Measurements from ENCODE around the gene RPS6KA3. TPM values are rescaled to one million over a fixed set of nuclear protein-coding genes. Genes with fewer than 3 reads are reported as not detected.

Gene RPS6KA3
- total and polyA plus RNA-seq, 2 donors, result 20.9 to 41.4 TPM

GRCh38 chrX:20151689-20152088 lies 115.0 kb downstream of the RPS6KA3 start:
- DNase-seq (ENCODE audit: low read depth in 6 of 9, low spot score in 9 of 9), result no peak
- no peaks in the 10 kb centered on the region for H3K4me1 ChIP-seq (ENCODE audit: control insufficient read depth in 2 of 2, insufficient read depth in 2 of 2, low read length in 2 of 2)
- no peak overlapping the region for H3K4me3 ChIP-seq (ENCODE audit: low read length in 2 of 2)
- 94% methylated on average over 3 of the region's 3 CpGs for WGBS
- H3K9me3 ChIP-seq (ENCODE audit: control insufficient read depth in 2 of 2, insufficient read depth in 1 of 2, low read length in 1 of 2), result no peaks in the 10 kb centered on the region
- H3K27ac ChIP-seq (ENCODE audit: low read depth in 1 of 2, low read length in 1 of 2), result no peak overlapping the region
- H3K27me3 ChIP-seq (ENCODE audit: control insufficient read depth in 2 of 2, insufficient read depth in 1 of 2, low read length in 1 of 2), result no peaks in the 10 kb centered on the region
- peaks cover 4 to 26% of the 10 kb centered on the region in 2 donors for H3K36me3 ChIP-seq (ENCODE audit: control insufficient read depth in 2 of 2, insufficient read depth in 2 of 2, low read length in 1 of 2)

- WGBS, result 98% methylated on average over 2 of the region's 2 CpGs
- DNase-seq (ENCODE audit: low read depth in 6 of 9, low spot score in 9 of 9), result no peak
- no peaks in the 10 kb centered on the region for H3K4me1 ChIP-seq (ENCODE audit: control insufficient read depth in 2 of 2, insufficient read depth in 2 of 2, low read length in 2 of 2)
- no peak overlapping the region for H3K4me3 ChIP-seq (ENCODE audit: low read length in 2 of 2)
- no peak overlapping the region for H3K27ac ChIP-seq (ENCODE audit: low read depth in 1 of 2, low read length in 1 of 2)
- H3K36me3 ChIP-seq (ENCODE audit: control insufficient read depth in 2 of 2, insufficient read depth in 2 of 2, low read length in 1 of 2), result peaks cover 4 to 12% of the 10 kb centered on the region in 2 donors
- no peaks in the 10 kb centered on the region for H3K27me3 ChIP-seq (ENCODE audit: control insufficient read depth in 2 of 2, insufficient read depth in 1 of 2, low read length in 1 of 2)
- H3K9me3 ChIP-seq (ENCODE audit: control insufficient read depth in 2 of 2, insufficient read depth in 1 of 2, low read length in 1 of 2), result no peaks in the 10 kb centered on the region
Measured at GRCh38 chrX:20149326-20149725, 117.4 kb downstream of the RPS6KA3 start.

- Histone ChIP-seq H3K27ac (ENCODE audit: low read depth in 1 of 2, low read length in 1 of 2) (no peak overlapping the region), H3K9me3 (ENCODE audit: control insufficient read depth in 2 of 2, insufficient read depth in 1 of 2, low read length in 1 of 2) (no peaks in the 10 kb centered on the region), H3K36me3 (ENCODE audit: control insufficient read depth in 2 of 2, insufficient read depth in 2 of 2, low read length in 1 of 2) (peaks cover 4 to 6% of the 10 kb centered on the region in 2 donors), H3K4me1 (ENCODE audit: control insufficient read depth in 2 of 2, insufficient read depth in 2 of 2, low read length in 2 of 2) (no peaks in the 10 kb centered on the region), H3K27me3 (ENCODE audit: control insufficient read depth in 2 of 2, insufficient read depth in 1 of 2, low read length in 1 of 2) (no peaks in the 10 kb centered on the region), H3K4me3 (ENCODE audit: low read length in 2 of 2) (no peak overlapping the region)
- no peak for DNase-seq (ENCODE audit: low read depth in 6 of 9, low spot score in 9 of 9)
- WGBS, result 100% methylated on average over 1 of the region's 1 CpG
Measured at GRCh38 chrX:20147561-20147960, 119.1 kb downstream of the RPS6KA3 start.

- H3K9me3 ChIP-seq (ENCODE audit: control insufficient read depth in 2 of 2, insufficient read depth in 1 of 2, low read length in 1 of 2), result no peaks in the 10 kb centered on the region
- H3K27me3 ChIP-seq (ENCODE audit: control insufficient read depth in 2 of 2, insufficient read depth in 1 of 2, low read length in 1 of 2), result no peaks in the 10 kb centered on the region
- peaks cover 0 to 4% of the 10 kb centered on the region in 2 donors for H3K4me1 ChIP-seq (ENCODE audit: control insufficient read depth in 2 of 2, insufficient read depth in 2 of 2, low read length in 2 of 2)
- no peak for DNase-seq (ENCODE audit: low read depth in 6 of 9, low spot score in 9 of 9)
- H3K4me3 ChIP-seq (ENCODE audit: low read length in 2 of 2), result no peak overlapping the region
- no peak overlapping the region for H3K27ac ChIP-seq (ENCODE audit: low read depth in 1 of 2, low read length in 1 of 2)
- WGBS, result 81% methylated on average over 3 of the region's 3 CpGs
- no peaks in the 10 kb centered on the region for H3K36me3 ChIP-seq (ENCODE audit: control insufficient read depth in 2 of 2, insufficient read depth in 2 of 2, low read length in 1 of 2)
Measured at GRCh38 chrX:20144491-20144890, 122.2 kb downstream of the RPS6KA3 start.

GRCh38 chrX:20143561-20143960 lies 123.1 kb downstream of the RPS6KA3 start:
- Histone ChIP-seq H3K27me3 (ENCODE audit: control insufficient read depth in 2 of 2, insufficient read depth in 1 of 2, low read length in 1 of 2) (no peaks in the 10 kb centered on the region), H3K4me1 (ENCODE audit: control insufficient read depth in 2 of 2, insufficient read depth in 2 of 2, low read length in 2 of 2) (peaks cover 0 to 7% of the 10 kb centered on the region in 2 donors), H3K9me3 (ENCODE audit: control insufficient read depth in 2 of 2, insufficient read depth in 1 of 2, low read length in 1 of 2) (no peaks in the 10 kb centered on the region), H3K4me3 (ENCODE audit: low read length in 2 of 2) (no peak overlapping the region), H3K27ac (ENCODE audit: low read depth in 1 of 2, low read length in 1 of 2) (no peak overlapping the region), H3K36me3 (ENCODE audit: control insufficient read depth in 2 of 2, insufficient read depth in 2 of 2, low read length in 1 of 2) (no peaks in the 10 kb centered on the region)
- DNase-seq (ENCODE audit: low read depth in 6 of 9, low spot score in 9 of 9), result no peak
- WGBS, result 97% methylated on average over 2 of the region's 2 CpGs

GRCh38 chrX:20143111-20143510 lies 123.6 kb downstream of the RPS6KA3 start:
- no peak overlapping the region for H3K27ac ChIP-seq (ENCODE audit: low read depth in 1 of 2, low read length in 1 of 2)
- DNase-seq (ENCODE audit: low read depth in 6 of 9, low spot score in 9 of 9), result no peak
- H3K4me1 ChIP-seq (ENCODE audit: control insufficient read depth in 2 of 2, insufficient read depth in 2 of 2, low read length in 2 of 2), result peaks cover 0 to 7% of the 10 kb centered on the region in 2 donors
- H3K9me3 ChIP-seq (ENCODE audit: control insufficient read depth in 2 of 2, insufficient read depth in 1 of 2, low read length in 1 of 2), result no peaks in the 10 kb centered on the region
- peaks cover 0 to 3% of the 10 kb centered on the region in 2 donors for H3K36me3 ChIP-seq (ENCODE audit: control insufficient read depth in 2 of 2, insufficient read depth in 2 of 2, low read length in 1 of 2)
- no peaks in the 10 kb centered on the region for H3K27me3 ChIP-seq (ENCODE audit: control insufficient read depth in 2 of 2, insufficient read depth in 1 of 2, low read length in 1 of 2)
- H3K4me3 ChIP-seq (ENCODE audit: low read length in 2 of 2), result no peak overlapping the region
- 95% methylated on average over 6 of the region's 6 CpGs for WGBS

GRCh38 chrX:20141281-20142220 lies 125.2 kb downstream of the RPS6KA3 start, which contains the start of gene EIF1AX:
TSS of gene EIF1AX (minus strand) at chrX:20141838. CDS start at chrX:20141640, 198 bp downstream.
- H3K4me1 ChIP-seq (ENCODE audit: control insufficient read depth in 2 of 2, insufficient read depth in 2 of 2, low read length in 2 of 2), result peaks cover 0 to 7% of the 10 kb centered on the region in 2 donors
- H3K27ac ChIP-seq (ENCODE audit: low read depth in 1 of 2, low read length in 1 of 2), result peak within 1 kb of the TSS; percentile 74 to 89
- H3K9me3 ChIP-seq (ENCODE audit: control insufficient read depth in 2 of 2, insufficient read depth in 1 of 2, low read length in 1 of 2), result no peaks in the 10 kb centered on the region
- WGBS, result 4% methylated on average over 71 of the region's 82 CpGs
- no peaks in the 10 kb centered on the region for H3K27me3 ChIP-seq (ENCODE audit: control insufficient read depth in 2 of 2, insufficient read depth in 1 of 2, low read length in 1 of 2)
- DNase-seq (ENCODE audit: low read depth in 6 of 9, low spot score in 9 of 9), result peak; percentile 76 to 100 (median 94)
- H3K4me3 ChIP-seq (ENCODE audit: low read length in 2 of 2), result peak within 1 kb of the TSS; percentile 73 to 98
- peaks cover 2 to 13% of the 10 kb centered on the region in 2 donors for H3K36me3 ChIP-seq (ENCODE audit: control insufficient read depth in 2 of 2, insufficient read depth in 2 of 2, low read length in 1 of 2)

GRCh38 chrX:20140420-20140819 lies 126.3 kb downstream of the RPS6KA3 start:
- WGBS, result 2% methylated on average over 3 of the region's 3 CpGs
- Histone ChIP-seq H3K36me3 (ENCODE audit: control insufficient read depth in 2 of 2, insufficient read depth in 2 of 2, low read length in 1 of 2) (peaks cover 3 to 22% of the 10 kb centered on the region in 2 donors), H3K9me3 (ENCODE audit: control insufficient read depth in 2 of 2, insufficient read depth in 1 of 2, low read length in 1 of 2) (no peaks in the 10 kb centered on the region)

GRCh38 chrX:20139966-20140365 lies 126.7 kb downstream of the RPS6KA3 start:
- no peaks in the 10 kb centered on the region for H3K27me3 ChIP-seq (ENCODE audit: control insufficient read depth in 2 of 2, insufficient read depth in 1 of 2, low read length in 1 of 2)
- H3K27ac ChIP-seq (ENCODE audit: low read depth in 1 of 2, low read length in 1 of 2), result no peak overlapping the region
- no peaks in the 10 kb centered on the region for H3K9me3 ChIP-seq (ENCODE audit: control insufficient read depth in 2 of 2, insufficient read depth in 1 of 2, low read length in 1 of 2)
- 81% methylated on average over 2 of the region's 2 CpGs for WGBS
- peaks cover 3 to 25% of the 10 kb centered on the region in 2 donors for H3K36me3 ChIP-seq (ENCODE audit: control insufficient read depth in 2 of 2, insufficient read depth in 2 of 2, low read length in 1 of 2)
- DNase-seq (ENCODE audit: low read depth in 6 of 9, low spot score in 9 of 9), result no peak
- peaks cover 0 to 7% of the 10 kb centered on the region in 2 donors for H3K4me1 ChIP-seq (ENCODE audit: control insufficient read depth in 2 of 2, insufficient read depth in 2 of 2, low read length in 2 of 2)
- H3K4me3 ChIP-seq (ENCODE audit: low read length in 2 of 2), result peak overlapping the region; percentile 73 to 98

More at GRCh38 chrX:20140420-20140819, 126.3 kb downstream of the RPS6KA3 start:
- DNase-seq (ENCODE audit: low read depth in 6 of 9, low spot score in 9 of 9), result peak in 5 of 9 donors; percentile 6 to 54 (median 16)
- no peak overlapping the region for H3K27ac ChIP-seq (ENCODE audit: low read depth in 1 of 2, low read length in 1 of 2)
- peak overlapping the region; percentile 73 to 98 for H3K4me3 ChIP-seq (ENCODE audit: low read length in 2 of 2)
- H3K27me3 ChIP-seq (ENCODE audit: control insufficient read depth in 2 of 2, insufficient read depth in 1 of 2, low read length in 1 of 2), result no peaks in the 10 kb centered on the region
- H3K4me1 ChIP-seq (ENCODE audit: control insufficient read depth in 2 of 2, insufficient read depth in 2 of 2, low read length in 2 of 2), result peaks cover 0 to 7% of the 10 kb centered on the region in 2 donors

Measured in thymus (tissue), 11 donors.